GM12878 (cell line): Measurements from ENCODE around the gene UQCRQ. TPM values are rescaled to one million over a fixed set of nuclear protein-coding genes. Genes with fewer than 3 reads are reported as not detected.

ENCODE experiments used
- BACH1 ChIP-seq: fragments of 450-650 bp; IDR thresholded peaks from 2 replicates; pipeline ENCODE4 v1.6.1; 2017; ENCODE audit warnings: mild to moderate bottlenecking, borderline replicate concordance
- CREM ChIP-seq: IDR thresholded peaks from 2 replicates; pipeline ENCODE4 v1.6.1; 2014; ENCODE audit warnings: antibody characterized with exemption, low read depth
- HDAC6 ChIP-seq: fragments of 200-600 bp; sonication (generic); IDR thresholded peaks from one replicate; pipeline ENCODE4 v1.8.0; 2017; ENCODE audit warnings: antibody characterized with exemption; ENCODE audit not compliant: unreplicated experiment
- MTA3 ChIP-seq: IDR thresholded peaks from 2 replicates; pipeline ENCODE4 v1.6.1; 2012; ENCODE audit warnings: low read length, inconsistent platforms, borderline replicate concordance
- MYB ChIP-seq: fragments of 150-350 bp; IDR thresholded peaks from 2 replicates; pipeline ENCODE4 v1.6.1; 2014; ENCODE audit warnings: mild to moderate bottlenecking, low read depth, low read length, borderline replicate concordance
- NFYA ChIP-seq: IDR thresholded peaks from 2 replicates; pipeline ENCODE4 v1.6.1; 2011; ENCODE audit warnings: low read depth, mild to moderate bottlenecking, low read length, improper control_type of control experiment, borderline replicate concordance
- POU2F2 ChIP-seq: IDR thresholded peaks from 3 replicates; pipeline ENCODE4 v1.6.1; 2011; ENCODE audit warnings: low read depth, mild to moderate bottlenecking, low read length, borderline replicate concordance
- RUNX3 ChIP-seq: IDR thresholded peaks from 2 replicates; pipeline ENCODE4 v1.6.1; 2012; ENCODE audit warnings: low read length, inconsistent platforms
- SIN3A ChIP-seq: IDR thresholded peaks from 2 replicates; pipeline ENCODE4 v1.6.1; 2012; ENCODE audit warnings: low read depth, low read length, improper control_type of control experiment
- SIX5 ChIP-seq: IDR thresholded peaks from 2 replicates; pipeline ENCODE4 v1.6.1; 2011; ENCODE audit warnings: mild to moderate bottlenecking, low read depth, low read length, moderate library complexity; ENCODE audit not compliant: severe bottlenecking
- SMARCA5 ChIP-seq: fragments of 450-650 bp; IDR thresholded peaks from 2 replicates; pipeline ENCODE4 v1.6.1; 2017; ENCODE audit warnings: mild to moderate bottlenecking
- SPI1 ChIP-seq: IDR thresholded peaks from 2 replicates; pipeline ENCODE4 v1.6.1; 2011; ENCODE audit warnings: low read depth, mild to moderate bottlenecking, low read length, moderate library complexity, borderline replicate concordance; ENCODE audit not compliant: insufficient read depth
- TARDBP ChIP-seq: IDR thresholded peaks from 2 replicates; pipeline ENCODE4 v1.6.1; 2016; ENCODE audit warnings: borderline replicate concordance
- TBL1XR1 ChIP-seq: IDR thresholded peaks from 2 replicates; pipeline ENCODE4 v1.6.1; 2012; ENCODE audit warnings: low read depth, low read length, improper control_type of control experiment
- ZNF207 ChIP-seq: fragments of 450-650 bp; IDR thresholded peaks from 2 replicates; pipeline ENCODE4 v1.6.1; 2014; ENCODE audit warnings: antibody characterized with exemption, mild to moderate bottlenecking, borderline replicate concordance
- ZNF24 ChIP-seq: fragments of 450-650 bp; IDR thresholded peaks from 2 replicates; pipeline ENCODE4 v1.6.1; 2017; ENCODE audit warnings: antibody characterized with exemption, mild to moderate bottlenecking
- ZZZ3 ChIP-seq: IDR thresholded peaks from 2 replicates; pipeline ENCODE4 v1.6.1; 2011; ENCODE audit warnings: low read depth; ENCODE audit not compliant: control insufficient read depth, insufficient read length
- polyA plus RNA-seq, 11 experiments: library from polyadenylated mRNA; depleted of rRNA in 4 of 11; unstranded in 6 of 11; stranded (reverse) in 5 of 11; fragments of >200 nt; fragmentation: Nextera tagmentation in 4 of 11; fragmentation: Illumina TruSeq in 1 of 11; extraction: Ambion mirVana in 4 of 11; extraction: Trizol in 1 of 11; gene quantifications; 1 replicate in 1 of 11; 2 replicates in 10 of 11; pipeline versions ENCODE4 v1.2.1 to v1.2.3, GENCODE V29; 2011 to 2016; ENCODE audit warnings: inconsistent platforms in 2 of 11, missing spikeins in 2 of 11, low read depth in 1 of 11
- total RNA-seq, 4 experiments: library from RNA; depleted of rRNA in 3 of 4; stranded (reverse); fragments of >200 nt in 3 of 4; fragmentation: Illumina TruSeq in 1 of 4; extraction: Trizol in 1 of 4; gene quantifications; 2 replicates each; pipeline versions ENCODE4 v1.2.1 to v1.2.3, GENCODE V29; 2013 to 2021
- TF ChIP-seq, protein P1 (sequence below): IDR thresholded peaks from 2 replicates; pipeline ENCODE4 v1.6.1; 2012; ENCODE audit warnings: low read depth, low read length, improper control_type of control experiment
- TF ChIP-seq, protein P2 (sequence below): fragments of 150-350 bp; IDR thresholded peaks from 2 replicates; pipeline ENCODE4 v1.6.1; 2016; ENCODE audit warnings: low read depth, low read length
- TF ChIP-seq, protein P3 (sequence below): fragments of 450-650 bp; formaldehyde crosslinking; IDR thresholded peaks from 2 replicates; pipeline ENCODE4 v1.4.0; 2020; ENCODE audit warnings: mild to moderate bottlenecking, moderate library complexity
- TF ChIP-seq, protein P4 (sequence below): fragments of 450-650 bp; IDR thresholded peaks from 2 replicates; pipeline ENCODE4 v1.6.1; 2017; ENCODE audit warnings: mild to moderate bottlenecking, low read depth, inconsistent platforms; ENCODE audit not compliant: poor library complexity, severe bottlenecking

The UQCRQ gene
- total and polyA plus RNA-seq, 10 of the 15 experiments (the other 5 are each of a cell fraction or from before 2014, with no cell fraction given), result 121 to 1,579 (median 408) TPM

DNA sequence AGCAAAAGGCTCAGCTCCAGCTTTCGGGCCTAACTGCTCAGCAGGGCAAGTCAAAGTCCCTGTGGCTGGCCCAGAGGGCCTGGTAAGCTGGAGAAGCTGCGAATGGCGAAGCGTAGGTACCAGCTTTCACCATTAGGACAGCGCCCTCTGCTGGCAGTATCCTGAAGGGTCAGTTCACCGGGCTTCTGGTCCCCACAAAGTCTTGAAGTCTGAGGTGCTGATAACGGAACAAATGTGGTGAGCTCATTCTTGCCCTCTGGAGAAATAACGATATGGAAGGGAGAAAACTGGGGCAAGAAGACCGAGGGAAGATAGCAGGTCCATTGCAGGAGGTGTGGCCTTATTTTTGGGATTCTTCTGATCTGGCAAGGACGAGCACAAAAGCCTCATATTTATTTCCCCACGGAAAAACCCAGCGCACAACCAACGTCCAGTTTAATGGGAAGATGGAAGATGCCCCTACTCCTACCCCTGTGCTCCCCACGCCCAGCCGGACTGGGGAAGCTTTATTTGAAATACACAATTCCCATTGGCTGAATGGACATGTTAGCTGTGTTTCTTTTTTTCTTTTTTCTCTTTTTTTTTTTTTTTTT lies 46.2 kb upstream of the UQCRQ start (continued):
- TF ChIP-seq, protein P1, sequence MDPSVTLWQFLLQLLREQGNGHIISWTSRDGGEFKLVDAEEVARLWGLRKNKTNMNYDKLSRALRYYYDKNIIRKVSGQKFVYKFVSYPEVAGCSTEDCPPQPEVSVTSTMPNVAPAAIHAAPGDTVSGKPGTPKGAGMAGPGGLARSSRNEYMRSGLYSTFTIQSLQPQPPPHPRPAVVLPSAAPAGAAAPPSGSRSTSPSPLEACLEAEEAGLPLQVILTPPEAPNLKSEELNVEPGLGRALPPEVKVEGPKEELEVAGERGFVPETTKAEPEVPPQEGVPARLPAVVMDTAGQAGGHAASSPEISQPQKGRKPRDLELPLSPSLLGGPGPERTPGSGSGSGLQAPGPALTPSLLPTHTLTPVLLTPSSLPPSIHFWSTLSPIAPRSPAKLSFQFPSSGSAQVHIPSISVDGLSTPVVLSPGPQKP, result no peak
- TF ChIP-seq SPI1, result no peak
- TF ChIP-seq NFYA, result no peak
- no peak for TF ChIP-seq MYB
- TF ChIP-seq SIX5, result no peak
- no peak for TF ChIP-seq HDAC6
- TF ChIP-seq, protein P2, sequence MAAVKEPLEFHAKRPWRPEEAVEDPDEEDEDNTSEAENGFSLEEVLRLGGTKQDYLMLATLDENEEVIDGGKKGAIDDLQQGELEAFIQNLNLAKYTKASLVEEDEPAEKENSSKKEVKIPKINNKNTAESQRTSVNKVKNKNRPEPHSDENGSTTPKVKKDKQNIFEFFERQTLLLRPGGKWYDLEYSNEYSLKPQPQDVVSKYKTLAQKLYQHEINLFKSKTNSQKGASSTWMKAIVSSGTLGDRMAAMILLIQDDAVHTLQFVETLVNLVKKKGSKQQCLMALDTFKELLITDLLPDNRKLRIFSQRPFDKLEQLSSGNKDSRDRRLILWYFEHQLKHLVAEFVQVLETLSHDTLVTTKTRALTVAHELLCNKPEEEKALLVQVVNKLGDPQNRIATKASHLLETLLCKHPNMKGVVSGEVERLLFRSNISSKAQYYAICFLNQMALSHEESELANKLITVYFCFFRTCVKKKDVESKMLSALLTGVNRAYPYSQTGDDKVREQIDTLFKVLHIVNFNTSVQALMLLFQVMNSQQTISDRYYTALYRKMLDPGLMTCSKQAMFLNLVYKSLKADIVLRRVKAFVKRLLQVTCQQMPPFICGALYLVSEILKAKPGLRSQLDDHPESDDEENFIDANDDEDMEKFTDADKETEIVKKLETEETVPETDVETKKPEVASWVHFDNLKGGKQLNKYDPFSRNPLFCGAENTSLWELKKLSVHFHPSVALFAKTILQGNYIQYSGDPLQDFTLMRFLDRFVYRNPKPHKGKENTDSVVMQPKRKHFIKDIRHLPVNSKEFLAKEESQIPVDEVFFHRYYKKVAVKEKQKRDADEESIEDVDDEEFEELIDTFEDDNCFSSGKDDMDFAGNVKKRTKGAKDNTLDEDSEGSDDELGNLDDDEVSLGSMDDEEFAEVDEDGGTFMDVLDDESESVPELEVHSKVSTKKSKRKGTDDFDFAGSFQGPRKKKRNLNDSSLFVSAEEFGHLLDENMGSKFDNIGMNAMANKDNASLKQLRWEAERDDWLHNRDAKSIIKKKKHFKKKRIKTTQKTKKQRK, result no peak
- no peak for TF ChIP-seq SIN3A
- TF ChIP-seq TARDBP, result no peak
- TF ChIP-seq, protein P3, sequence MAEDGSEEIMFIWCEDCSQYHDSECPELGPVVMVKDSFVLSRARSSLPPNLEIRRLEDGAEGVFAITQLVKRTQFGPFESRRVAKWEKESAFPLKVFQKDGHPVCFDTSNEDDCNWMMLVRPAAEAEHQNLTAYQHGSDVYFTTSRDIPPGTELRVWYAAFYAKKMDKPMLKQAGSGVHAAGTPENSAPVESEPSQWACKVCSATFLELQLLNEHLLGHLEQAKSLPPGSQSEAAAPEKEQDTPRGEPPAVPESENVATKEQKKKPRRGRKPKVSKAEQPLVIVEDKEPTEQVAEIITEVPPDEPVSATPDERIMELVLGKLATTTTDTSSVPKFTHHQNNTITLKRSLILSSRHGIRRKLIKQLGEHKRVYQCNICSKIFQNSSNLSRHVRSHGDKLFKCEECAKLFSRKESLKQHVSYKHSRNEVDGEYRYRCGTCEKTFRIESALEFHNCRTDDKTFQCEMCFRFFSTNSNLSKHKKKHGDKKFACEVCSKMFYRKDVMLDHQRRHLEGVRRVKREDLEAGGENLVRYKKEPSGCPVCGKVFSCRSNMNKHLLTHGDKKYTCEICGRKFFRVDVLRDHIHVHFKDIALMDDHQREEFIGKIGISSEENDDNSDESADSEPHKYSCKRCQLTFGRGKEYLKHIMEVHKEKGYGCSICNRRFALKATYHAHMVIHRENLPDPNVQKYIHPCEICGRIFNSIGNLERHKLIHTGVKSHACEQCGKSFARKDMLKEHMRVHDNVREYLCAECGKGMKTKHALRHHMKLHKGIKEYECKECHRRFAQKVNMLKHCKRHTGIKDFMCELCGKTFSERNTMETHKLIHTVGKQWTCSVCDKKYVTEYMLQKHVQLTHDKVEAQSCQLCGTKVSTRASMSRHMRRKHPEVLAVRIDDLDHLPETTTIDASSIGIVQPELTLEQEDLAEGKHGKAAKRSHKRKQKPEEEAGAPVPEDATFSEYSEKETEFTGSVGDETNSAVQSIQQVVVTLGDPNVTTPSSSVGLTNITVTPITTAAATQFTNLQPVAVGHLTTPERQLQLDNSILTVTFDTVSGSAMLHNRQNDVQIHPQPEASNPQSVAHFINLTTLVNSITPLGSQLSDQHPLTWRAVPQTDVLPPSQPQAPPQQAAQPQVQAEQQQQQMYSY (CRISPR knock-in tag), result no peak
- no peak for TF ChIP-seq TBL1XR1
- no peak; the same call in 1 of the 2 replicates for TF ChIP-seq RUNX3
- no peak for TF ChIP-seq BACH1
- 0 out of 2 replicates have a peak, but pooled peaks have one; percentile 19 for TF ChIP-seq ZNF207
- TF ChIP-seq ZZZ3, result no peak
- TF ChIP-seq SMARCA5, result peak; percentile 91
- TF ChIP-seq POU2F2, result 0 out of 3 replicates have a peak, but pooled peaks have one; percentile 43
- TF ChIP-seq, protein P4, sequence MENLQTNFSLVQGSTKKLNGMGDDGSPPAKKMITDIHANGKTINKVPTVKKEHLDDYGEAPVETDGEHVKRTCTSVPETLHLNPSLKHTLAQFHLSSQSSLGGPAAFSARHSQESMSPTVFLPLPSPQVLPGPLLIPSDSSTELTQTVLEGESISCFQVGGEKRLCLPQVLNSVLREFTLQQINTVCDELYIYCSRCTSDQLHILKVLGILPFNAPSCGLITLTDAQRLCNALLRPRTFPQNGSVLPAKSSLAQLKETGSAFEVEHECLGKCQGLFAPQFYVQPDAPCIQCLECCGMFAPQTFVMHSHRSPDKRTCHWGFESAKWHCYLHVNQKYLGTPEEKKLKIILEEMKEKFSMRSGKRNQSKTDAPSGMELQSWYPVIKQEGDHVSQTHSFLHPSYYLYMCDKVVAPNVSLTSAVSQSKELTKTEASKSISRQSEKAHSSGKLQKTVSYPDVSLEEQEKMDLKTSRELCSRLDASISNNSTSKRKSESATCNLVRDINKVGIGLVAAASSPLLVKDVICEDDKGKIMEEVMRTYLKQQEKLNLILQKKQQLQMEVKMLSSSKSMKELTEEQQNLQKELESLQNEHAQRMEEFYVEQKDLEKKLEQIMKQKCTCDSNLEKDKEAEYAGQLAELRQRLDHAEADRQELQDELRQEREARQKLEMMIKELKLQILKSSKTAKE, result peak; percentile 68
- no peak for TF ChIP-seq CREM
- no peak for TF ChIP-seq MTA3
- TF ChIP-seq ZNF24, result no peak
